PC-3 (cell line): Measurements from ENCODE around the gene DOK7. TPM values are rescaled to one million over a fixed set of nuclear protein-coding genes. Genes with fewer than 3 reads are reported as not detected.

Experiments
- ATAC-seq: fragments of 200-7000 bp; cut with Tn5 transposase; 2 replicates; pipeline ENCODE4 v1.9.1; 2020; ENCODE audit warnings: mild to moderate bottlenecking, moderate library complexity
- BruUV-seq: library from RNA; stranded (reverse); fragments of 400-500 nt; replicated peaks from 2 replicates; lab custom pipeline; 2021; lab: Mats Ljungman, UMichigan
- CTCF ChIA-PET: fragments of 300-600 bp; sonication (Branson Sonifier 250); formaldehyde crosslinking; loops from one replicate; lab custom pipeline; 2022; ENCODE audit warnings: antibody characterized with exemption; lab: Charles Lee
- POLR2A ChIA-PET: fragments of 300-600 bp; sonication (Branson Sonifier 250); formaldehyde crosslinking; loops from one replicate; lab custom pipeline; 2022; ENCODE audit warnings: antibody characterized with exemption; ENCODE audit not compliant: unreplicated experiment; lab: Charles Lee
- DNase-seq: peaks from one replicate; pipeline ENCODE4 v3.0.0-alpha.2; 2015
- H2AFZ ChIP-seq: fragments of 300-600 bp; sonication (generic); 2 replicates; pipeline ENCODE4 v1.6.0; 2016; ENCODE audit warnings: antibody characterized with exemption, low read length
- H3F3A ChIP-seq: fragments of 300-600 bp; sonication (generic); one replicate; pipeline ENCODE4 v1.6.0; 2017; ENCODE audit warnings: antibody characterized with exemption, low read length, control low read depth, mild to moderate bottlenecking; ENCODE audit not compliant: unreplicated experiment
- H3K27ac ChIP-seq: fragments of 300-600 bp; sonication (generic); 2 replicates; pipeline ENCODE4 v1.5.1; 2016; ENCODE audit warnings: mild to moderate bottlenecking, low read length
- H3K27me3 ChIP-seq: fragments of 300-600 bp; sonication (generic); 2 replicates; pipeline ENCODE4 v1.6.1; 2016; ENCODE audit warnings: low read length, mixed read lengths
- H3K36me3 ChIP-seq: fragments of 300-600 bp; sonication (generic); 2 replicates; pipeline ENCODE4 v1.6.1; 2016; ENCODE audit warnings: low read depth, mixed run types, low read length, mixed read lengths
- H3K4me1 ChIP-seq: fragments of 300-600 bp; sonication (generic); 2 replicates; pipeline ENCODE4 v1.5.1; 2016; ENCODE audit warnings: low read length; ENCODE audit not compliant: insufficient read depth
- H3K4me2 ChIP-seq: fragments of 300-600 bp; sonication (generic); 2 replicates; pipeline ENCODE4 v1.6.0; 2016; ENCODE audit warnings: low read length
- H3K4me3 ChIP-seq: fragments of 300-600 bp; sonication (generic); 2 replicates; pipeline ENCODE4 v1.5.1; 2016; ENCODE audit warnings: mild to moderate bottlenecking, low read length, mixed read lengths
- H3K79me2 ChIP-seq: fragments of 300-600 bp; sonication (generic); 2 replicates; pipeline ENCODE4 v1.6.1; 2017; ENCODE audit warnings: low read length, mixed read lengths
- H3K9ac ChIP-seq: fragments of 300-600 bp; sonication (generic); 2 replicates; pipeline ENCODE4 v1.6.0; 2016; ENCODE audit warnings: mild to moderate bottlenecking, low read length
- H3K9me2 ChIP-seq: fragments of 300-600 bp; sonication (generic); replicated peaks from 2 replicates; pipeline ENCODE4 v1.6.1; 2016; ENCODE audit warnings: mixed run types, low read length, mixed read lengths
- H3K9me3 ChIP-seq: fragments of 300-600 bp; sonication (generic); 2 replicates; pipeline ENCODE4 v1.6.1; 2016; ENCODE audit warnings: low read length, mixed read lengths
- H4K20me1 ChIP-seq: fragments of 300-600 bp; sonication (generic); 2 replicates; pipeline ENCODE4 v1.6.1; 2016; ENCODE audit warnings: low read length, mixed read lengths
- CTCF ChIP-seq: fragments of 300-600 bp; sonication (generic); conservative IDR thresholded peaks from 2 replicates; pipeline ENCODE4 v1.5.1; 2017; ENCODE audit warnings: antibody characterized with exemption, low read depth, mild to moderate bottlenecking, low read length
- EZH2 ChIP-seq: fragments of 300-600 bp; sonication (generic); IDR thresholded peaks from one replicate; pipeline ENCODE4 v1.6.1; 2017; ENCODE audit warnings: antibody characterized with exemption, mild to moderate bottlenecking, low read length; ENCODE audit not compliant: unreplicated experiment
- EZH2phosphoT487 ChIP-seq: fragments of 300-600 bp; sonication (generic); IDR thresholded peaks from 2 replicates; pipeline ENCODE4 v1.6.1; 2018; ENCODE audit warnings: mild to moderate bottlenecking, antibody characterized with exemption, low read length, borderline replicate concordance
- intact Hi-C: fragments of 100-400 bp; cut with micrococcal nuclease; formaldehyde crosslinking; loops from 2 replicates; pipeline ENCODE4 v1.9.0; 2023
- total RNA-seq: library from RNA; depleted of rRNA; stranded (reverse); fragments of >200 nt; gene quantifications from 2 replicates; pipeline ENCODE4 v1.2.3, GENCODE V29; 2014

DOK7 gene
- total RNA-seq, 1 experiment from 2014 or later: 2.5 TPM

GRCh38 chr4:3476341-3476747 is 13.2 kb downstream of the DOK7 start:
- DNase-seq: no peak
- TF ChIP-seq CTCF (no peak), EZH2 (no peak), EZH2phosphoT487 (no peak)
- no peak overlapping the region for H3K9ac ChIP-seq
- intact Hi-C loops: no loop called here
- no peak overlapping the region for H3K4me2 ChIP-seq
- H3K27me3 ChIP-seq: no peaks in the 10 kb centered on the region
- no TSS peak for BruUV-seq
- CTCF ChIA-PET: no interaction called here
- no peaks in the 10 kb centered on the region for H3K9me2 ChIP-seq
- H3F3A ChIP-seq: no peaks in the 10 kb centered on the region
- no peaks in the 10 kb centered on the region for H4K20me1 ChIP-seq
- POLR2A ChIA-PET: no interaction called here
- no peaks in the 10 kb centered on the region for H3K4me1 ChIP-seq
- no peak overlapping the region for H3K4me3 ChIP-seq
- H3K9me3 ChIP-seq: no peaks in the 10 kb centered on the region
- H3K79me2 ChIP-seq: no peaks in the 10 kb centered on the region
- no peak for ATAC-seq
- H3K36me3 ChIP-seq: no peaks in the 10 kb centered on the region
- no peak overlapping the region for H2AFZ ChIP-seq
- H3K27ac ChIP-seq: no peak overlapping the region

- Histone ChIP-seq H3K9ac (no peak overlapping the region), H3F3A (no peaks in the 10 kb centered on the region), H3K9me3 (no peaks in the 10 kb centered on the region), H3K9me2 (no peaks in the 10 kb centered on the region), H3K4me1 (no peaks in the 10 kb centered on the region), H3K27ac (no peak overlapping the region), H3K4me2 (no peak overlapping the region), H2AFZ (no peak overlapping the region), H3K27me3 (no peaks in the 10 kb centered on the region), H4K20me1 (no peaks in the 10 kb centered on the region), H3K79me2 (no peaks in the 10 kb centered on the region), H3K4me3 (no peak overlapping the region), H3K36me3 (no peaks in the 10 kb centered on the region)
- TF ChIP-seq EZH2: no peak
- no peak for TF ChIP-seq CTCF
- no peak for TF ChIP-seq EZH2phosphoT487
- intact Hi-C loops: no loop called here
- POLR2A ChIA-PET: no interaction called here
- CTCF ChIA-PET: no interaction called here
- no TSS peak for BruUV-seq
- ATAC-seq (no peak), DNase-seq (no peak)
These were observed 14.0 kb downstream of the DOK7 start for GRCh38 chr4:3476936-3477749.

- DNase-seq (no peak), ATAC-seq (no peak)
- no peak overlapping the region for H2AFZ ChIP-seq
- no peaks in the 10 kb centered on the region for H3K9me3 ChIP-seq
- H3F3A ChIP-seq: no peaks in the 10 kb centered on the region
- no peaks in the 10 kb centered on the region for H3K79me2 ChIP-seq
- intact Hi-C loops: no loop called here
- no TSS peak for BruUV-seq
- ChIA-PET POLR2A (no interaction called here), CTCF (no interaction called here)
- H3K4me3 ChIP-seq: no peak overlapping the region
- no peak overlapping the region for H3K27ac ChIP-seq
- H3K9me2 ChIP-seq: no peaks in the 10 kb centered on the region
- no peaks in the 10 kb centered on the region for H4K20me1 ChIP-seq
- H3K4me2 ChIP-seq: no peak overlapping the region
- H3K9ac ChIP-seq: no peak overlapping the region
- TF ChIP-seq EZH2 (no peak), CTCF (no peak), EZH2phosphoT487 (no peak)
- no peaks in the 10 kb centered on the region for H3K4me1 ChIP-seq
- no peaks in the 10 kb centered on the region for H3K27me3 ChIP-seq
- no peaks in the 10 kb centered on the region for H3K36me3 ChIP-seq
These were observed 14.8 kb downstream of the DOK7 start for GRCh38 chr4:3477750-3478430.
